Stimulated activated CD8-positive, alpha-beta memory T cell treated with anti-CD3 and anti-CD28 coated beads, Interleukin-12 subunit alpha, Interleukin-12 subunit beta, amount 100 ng/mL, for 4 hours (primary cell): ENCODE data around the gene TEDC2.
"Not testable (repeated sequence)": the region's sequence is repeated elsewhere in the genome, so short reads cannot be mapped to it uniquely, and the experiment has no call there.

Source experiments
- DNase-seq: peaks from one replicate; pipeline ENCODE4 v3.0.0-alpha.2; 2020; ENCODE audit warnings: low read depth

Gene TEDC2

DNA sequence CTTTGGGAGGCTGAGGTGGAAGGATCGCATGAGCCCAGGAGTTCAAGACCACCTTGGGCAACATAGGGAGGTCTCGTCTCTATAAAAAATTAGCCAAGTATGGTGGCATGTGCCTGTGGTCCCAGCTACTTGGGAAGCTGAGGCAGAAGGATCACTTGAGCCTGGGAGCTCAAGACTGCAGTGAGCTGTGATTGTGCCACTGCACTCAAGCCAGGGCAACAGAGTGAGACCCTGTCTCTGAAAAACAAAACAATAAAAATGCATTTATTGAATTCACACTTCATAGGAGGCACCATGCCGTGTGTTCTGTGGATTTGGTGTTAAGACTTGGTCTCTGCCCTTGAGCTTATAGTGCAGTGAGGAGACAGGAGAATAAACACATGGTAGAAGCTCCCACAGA, 17.4 kb downstream of the TEDC2 start:
- no peak for DNase-seq

DNA sequence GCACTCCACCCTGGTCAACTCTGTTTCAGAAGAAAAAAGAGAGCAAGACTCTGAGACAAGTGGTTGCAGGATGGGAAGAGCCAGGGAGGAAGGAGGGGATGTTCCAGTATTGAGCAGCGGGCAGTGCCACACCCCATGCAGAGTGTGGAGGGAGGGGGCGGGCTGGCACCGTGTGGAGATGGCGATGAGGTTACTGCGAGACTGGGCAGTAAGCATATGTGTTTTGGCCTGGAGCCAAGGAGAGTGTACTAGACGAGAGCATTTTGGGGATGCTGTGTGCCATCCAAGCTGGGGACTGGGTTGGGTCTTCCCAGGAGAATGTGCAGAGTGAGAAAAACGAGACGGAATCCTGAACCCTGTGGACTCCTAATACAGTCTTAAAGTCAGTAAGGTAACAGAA, 18.4 kb downstream of the TEDC2 start:
- no peak for DNase-seq

DNA sequence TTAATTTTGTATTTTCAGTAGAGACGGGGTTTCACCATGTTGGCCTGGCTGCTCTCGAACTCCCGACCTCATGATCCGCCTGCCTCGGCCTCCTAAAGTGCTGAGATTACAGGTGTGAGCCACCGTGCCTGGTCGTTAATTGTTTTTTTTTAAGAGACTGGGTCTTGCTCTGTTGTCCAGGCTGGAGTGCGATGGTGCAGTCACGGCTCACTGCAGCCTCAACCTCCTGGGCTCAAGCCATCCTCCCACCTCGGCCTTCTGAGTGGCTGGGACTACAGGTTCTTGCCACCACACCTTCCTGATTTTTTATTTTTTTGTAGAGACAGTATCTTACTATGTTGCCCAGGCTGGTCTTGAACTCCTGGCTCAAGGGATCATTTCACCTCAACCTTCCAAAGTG, 20.1 kb downstream of the TEDC2 start:
- not testable (repeated sequence) for DNase-seq

DNA sequence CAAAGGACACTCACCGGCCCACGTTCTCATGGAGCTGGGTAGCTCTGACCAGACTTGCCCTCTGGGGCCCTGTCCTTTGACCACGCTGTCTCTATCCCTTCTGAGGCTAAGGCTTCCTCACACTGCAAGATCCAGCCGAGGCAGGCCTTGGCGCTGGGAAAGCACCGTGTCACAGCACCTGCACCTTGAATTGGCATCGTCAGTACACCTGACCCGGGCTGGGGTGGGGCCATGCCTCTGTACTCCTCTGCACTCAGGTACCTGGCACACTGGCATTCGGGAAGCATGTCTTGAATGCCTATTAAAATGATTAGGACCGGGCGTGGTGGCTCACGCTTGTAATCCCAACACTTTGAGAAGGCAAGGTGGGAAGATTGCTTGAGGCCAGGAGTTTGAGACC, 21.0 kb downstream of the TEDC2 start:
- no peak for DNase-seq

DNA sequence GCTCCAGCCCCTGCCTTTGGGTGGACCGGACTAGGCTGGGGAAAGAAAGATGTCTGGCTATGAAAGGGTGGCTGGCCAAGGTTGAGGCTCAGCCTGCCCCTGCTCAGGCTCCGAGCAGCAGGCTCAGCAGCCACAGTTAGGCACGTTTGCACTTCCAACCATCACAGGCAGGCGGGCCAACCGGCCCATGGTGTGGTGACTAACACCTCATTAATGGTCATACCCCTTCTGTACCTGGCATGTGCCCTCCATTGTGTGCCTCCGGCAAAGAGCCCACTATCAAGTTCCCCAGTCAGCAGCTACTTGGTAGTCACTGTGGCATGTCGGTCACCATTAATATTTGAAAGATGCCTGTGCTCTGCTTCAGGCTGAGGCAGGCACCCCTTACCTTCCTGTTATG, 21.8 kb downstream of the TEDC2 start:
- no peak for DNase-seq

DNA sequence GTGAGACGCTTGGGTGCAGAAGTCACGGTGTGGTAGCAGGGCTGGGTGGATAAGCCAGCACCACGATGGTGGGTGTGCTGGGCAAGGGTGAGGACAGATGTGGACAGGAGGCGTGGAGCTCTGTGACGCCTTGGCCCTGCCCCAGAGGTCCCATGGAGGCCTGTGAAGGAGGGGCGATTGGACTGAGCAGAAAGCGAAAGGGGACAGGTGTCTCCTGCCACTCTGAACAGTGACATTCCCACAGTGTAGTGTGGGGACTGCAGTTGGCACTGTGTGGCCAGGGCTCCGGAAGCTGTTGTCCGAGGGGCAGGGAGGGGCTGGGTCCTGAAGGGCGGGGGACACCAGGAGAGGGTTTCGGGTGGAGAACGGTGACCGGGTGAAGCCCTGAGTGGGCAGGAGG, 22.3 kb downstream of the TEDC2 start:
- DNase-seq: no peak

DNA sequence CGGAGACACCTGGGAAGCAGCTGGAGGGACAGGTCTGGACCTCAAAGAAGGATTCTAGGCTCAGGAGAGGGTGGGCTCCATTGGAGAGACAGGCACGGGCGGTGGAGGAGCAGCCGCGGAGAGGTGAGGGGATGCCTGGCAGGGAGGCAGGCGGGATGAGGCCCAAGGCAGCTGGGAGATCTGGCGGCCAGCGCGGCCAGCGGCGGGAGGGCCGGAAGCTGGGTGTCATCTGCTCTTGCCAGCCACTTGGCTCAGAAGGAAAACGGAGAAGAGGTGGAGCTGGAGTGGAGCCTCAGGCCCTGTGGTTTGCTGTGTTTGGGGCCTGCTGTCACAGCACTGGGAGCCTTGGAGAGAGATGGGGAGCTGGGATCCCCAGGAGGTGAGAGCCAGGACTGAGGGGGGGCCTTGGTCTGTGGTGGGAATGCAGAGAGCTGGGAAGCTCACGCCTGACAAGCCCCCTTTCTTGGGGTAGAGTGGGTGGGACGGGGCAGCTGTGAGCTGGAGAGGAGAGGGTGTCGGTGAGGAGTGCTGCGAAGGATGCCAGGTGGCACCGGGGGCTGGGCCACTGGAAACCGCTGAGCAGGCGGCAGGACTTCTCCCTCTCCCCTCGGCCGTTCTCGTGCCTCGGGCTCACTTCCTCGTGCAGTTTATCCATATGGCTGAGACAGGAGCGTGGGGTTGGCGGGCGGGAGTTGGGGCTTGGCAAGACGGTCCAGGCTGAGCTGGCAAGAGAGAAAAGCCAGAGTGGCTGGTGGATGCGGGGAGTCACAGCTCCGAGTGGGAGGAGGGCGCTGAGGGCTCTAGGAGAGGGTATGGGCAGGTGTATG, 23.0 kb downstream of the TEDC2 start:
- DNase-seq: no peak

DNA sequence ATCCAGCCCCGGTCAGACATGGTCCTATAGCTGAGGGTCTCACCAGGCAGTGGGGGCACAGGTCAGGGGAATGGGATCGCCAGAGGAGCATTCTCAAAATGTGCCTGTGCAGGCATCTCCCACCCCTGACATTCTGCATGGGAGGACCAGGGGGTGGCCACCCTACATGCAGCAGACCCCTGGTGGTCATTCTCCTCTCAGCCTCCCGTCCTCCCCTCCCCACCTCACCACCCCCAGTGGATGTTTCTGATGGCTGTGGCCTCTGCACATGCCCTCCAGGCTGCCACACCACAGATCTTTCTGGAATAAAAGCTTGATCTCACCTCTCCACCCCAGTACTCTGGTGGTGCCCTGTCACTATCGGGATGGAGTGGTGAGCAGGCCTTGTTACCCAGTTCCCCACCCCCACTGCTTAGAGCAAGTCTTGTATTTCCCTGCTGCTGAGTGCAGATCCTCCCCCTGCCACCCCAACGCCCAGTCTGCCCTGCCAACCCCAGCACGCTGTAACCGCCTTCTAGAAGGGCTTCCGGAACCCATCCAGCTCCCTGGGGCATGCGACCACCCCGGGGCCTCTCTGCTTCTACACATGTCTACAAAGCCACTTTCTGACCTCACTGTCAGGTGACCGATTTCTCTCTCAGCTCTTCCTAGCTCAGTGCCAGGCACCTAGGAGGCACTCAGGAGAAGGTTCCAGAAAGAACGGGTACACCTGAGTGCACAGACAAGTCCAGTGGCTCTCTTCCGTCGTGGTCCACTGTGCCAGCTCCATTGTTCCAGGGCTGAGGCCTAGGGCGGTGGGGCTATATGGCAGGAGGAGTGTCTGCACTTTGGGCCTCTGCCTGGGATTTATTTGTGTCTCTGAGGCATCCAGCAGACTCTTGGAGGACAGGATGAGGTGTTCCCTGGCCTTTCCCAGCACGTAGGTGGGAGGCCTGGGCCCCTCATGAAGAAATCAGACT, 24.3 kb downstream of the TEDC2 start:
- no peak for DNase-seq

DNA sequence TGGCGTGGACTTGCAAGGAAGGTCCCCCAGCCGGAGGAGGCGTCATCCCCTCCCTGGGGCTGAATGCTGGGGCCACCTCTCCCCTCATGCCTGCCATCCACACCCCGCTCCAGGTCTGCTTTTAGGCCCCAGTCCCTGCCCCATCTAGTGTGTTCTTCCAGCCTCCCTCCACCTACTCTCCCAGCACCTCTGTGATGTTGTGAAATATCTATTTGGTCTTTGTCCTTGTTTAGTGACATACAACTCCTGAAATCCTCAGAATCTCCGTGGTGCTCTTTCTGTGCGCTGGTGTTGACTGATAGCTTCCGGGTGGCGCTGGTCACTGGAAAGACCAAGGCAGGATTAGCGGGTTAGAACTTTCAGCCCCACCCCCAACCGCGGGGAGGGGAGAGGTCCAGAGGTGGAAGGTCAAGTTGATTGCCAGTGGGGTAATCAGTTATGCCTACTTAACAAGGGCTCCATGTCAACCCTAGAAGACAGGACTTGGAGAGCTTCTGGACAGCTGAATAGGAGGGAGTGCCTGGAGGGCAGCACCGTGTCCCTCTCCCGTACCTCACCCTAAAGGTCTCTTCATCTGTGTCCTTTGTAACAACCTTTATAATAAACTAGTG, 25.1 kb downstream of the TEDC2 start:
- no peak for DNase-seq

DNA sequence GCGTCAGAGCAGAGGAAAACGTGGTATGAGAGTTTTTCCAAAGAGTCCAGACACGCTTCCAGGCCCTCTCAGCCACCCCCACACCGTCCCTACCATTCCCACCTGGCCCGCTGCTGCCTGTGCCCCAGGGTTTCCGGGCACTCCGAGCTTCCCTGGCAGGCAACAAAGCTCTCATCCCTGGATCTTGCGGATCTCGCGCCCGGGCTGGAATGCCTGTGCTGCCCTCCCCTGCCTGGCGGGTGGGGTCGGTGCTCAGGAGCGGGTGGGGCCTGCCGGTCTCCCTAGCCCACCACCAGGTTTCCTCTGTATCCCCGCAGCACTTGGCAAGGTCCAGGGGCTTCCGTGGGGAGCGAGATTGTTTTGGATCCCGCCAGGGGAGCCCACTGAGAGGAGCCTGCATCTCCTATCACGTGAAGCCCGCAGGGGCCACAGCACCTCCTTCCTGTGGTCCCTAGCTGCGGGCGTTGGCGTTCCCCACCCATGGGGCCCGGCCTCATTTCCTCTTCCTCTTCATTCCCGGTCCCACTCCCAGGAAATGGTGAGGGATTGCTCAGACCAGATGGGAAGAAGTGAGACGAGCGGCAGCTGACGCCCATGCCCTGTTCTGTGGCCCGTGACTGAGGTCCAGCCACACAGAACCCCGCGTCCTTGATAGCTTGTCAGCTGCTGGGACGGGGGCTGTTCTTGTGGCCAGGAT, 26.1 kb downstream of the TEDC2 start:
- no peak for DNase-seq

DNA sequence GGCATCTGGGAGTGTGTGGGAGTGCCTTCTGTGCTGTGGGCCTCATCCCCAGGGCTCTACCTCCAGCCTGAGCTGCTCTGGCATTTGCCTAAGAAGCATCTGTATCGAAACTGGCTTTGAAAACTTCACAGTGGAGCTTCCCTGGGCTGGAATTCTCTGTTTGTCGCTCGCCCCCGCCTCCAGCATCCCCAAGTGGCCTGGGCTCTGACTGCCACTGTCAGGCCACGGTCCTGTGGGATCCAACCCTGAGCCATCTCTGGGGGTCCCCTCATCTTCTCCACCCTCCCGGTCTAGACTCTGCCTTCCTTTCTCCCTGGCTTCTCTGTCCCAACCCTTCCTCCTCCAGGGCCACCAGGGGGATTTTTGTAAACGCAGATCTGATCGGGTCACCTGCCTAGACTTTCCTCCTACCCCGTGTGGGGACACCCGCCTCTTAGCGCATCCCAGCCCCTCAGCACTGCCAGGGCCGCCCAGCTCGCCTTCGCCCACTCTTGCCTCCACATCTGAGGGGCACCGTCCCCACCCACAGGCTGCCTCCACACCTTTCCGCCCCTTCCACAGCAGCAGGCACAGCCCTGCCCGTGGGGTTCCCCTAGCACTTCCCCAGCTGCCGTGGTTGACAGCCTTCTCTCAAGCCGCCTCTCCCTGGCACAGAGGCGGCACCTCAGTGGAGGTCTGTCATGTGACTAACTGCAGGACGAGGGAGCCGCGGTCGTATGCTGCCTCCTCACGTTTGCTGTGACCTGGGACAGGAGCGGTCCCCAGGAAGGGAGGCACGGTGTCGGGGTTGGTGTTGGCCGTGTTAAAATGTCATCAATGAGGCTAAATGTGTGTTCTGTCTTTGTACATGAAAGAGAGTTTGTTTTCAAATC, 27.0 kb downstream of the TEDC2 start:
- DNase-seq: peak; percentile 70

DNA sequence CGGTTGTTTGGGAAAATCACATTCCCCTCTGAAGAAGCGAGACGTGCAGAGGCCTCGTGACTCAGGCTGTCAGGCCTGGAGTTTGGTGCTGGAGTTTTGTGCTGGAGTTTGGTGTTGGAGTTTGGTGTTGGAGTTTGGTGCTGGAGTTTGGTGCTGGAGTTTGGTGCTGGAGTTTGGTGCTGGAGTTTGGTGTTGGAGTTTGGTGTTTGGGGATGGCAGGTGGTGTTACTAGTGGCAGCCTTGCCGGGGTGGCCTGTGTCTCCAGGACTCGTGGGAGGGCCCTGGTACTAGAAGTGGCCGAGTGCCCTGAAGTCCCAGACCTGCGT, 27.6 kb downstream of the TEDC2 start:
- DNase-seq: no peak

DNA sequence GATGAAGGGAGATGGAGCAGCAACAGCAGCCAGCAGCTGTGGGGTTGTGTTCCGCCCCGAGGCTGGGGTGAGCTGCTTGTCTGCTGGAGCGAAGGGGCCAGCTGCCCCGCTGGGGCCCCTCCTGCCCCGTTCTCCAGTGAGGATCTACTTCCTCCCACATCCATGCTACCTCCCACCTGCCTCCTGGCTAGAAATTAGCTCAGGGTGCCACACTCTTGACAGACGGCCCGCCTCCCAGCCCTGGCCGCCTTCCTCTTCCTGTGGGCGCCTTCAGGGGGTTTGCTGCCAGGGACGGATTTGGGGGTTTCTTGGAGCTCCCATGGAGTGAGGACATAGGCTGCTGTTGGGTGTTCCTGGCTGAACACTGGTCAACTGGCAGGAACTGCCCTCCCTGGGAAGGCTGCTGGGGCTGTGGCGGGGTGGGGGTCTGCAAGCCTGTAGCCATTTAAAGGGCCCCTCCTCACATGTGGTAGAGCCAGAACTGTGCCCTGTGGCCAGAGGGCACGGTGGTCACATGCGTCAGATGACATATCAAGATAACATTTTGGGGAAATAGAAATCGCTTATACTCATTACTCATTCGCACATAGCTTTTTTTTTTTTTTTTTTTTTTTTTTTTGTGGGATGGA, 28.1 kb downstream of the TEDC2 start:
- no peak for DNase-seq

DNA sequence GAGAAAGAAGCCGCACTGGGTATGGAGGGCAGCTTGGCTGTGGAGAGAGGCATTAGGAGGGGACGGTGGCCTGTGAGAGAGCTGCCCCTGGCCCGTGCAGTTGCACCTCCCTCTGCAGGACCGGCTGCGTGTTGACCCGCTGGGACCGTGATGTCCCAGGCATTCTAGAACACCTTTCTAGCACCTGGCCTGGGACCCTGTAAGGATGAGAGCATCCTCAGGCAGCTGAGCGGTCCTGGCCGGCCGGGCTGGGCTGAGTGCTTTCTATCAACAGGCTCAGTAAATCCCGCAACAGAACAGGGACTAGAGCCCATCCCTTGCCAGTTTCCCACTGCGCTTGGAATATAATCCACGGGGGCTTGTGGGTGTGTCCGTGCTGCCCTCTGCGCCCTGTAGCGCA, 29.7 kb downstream of the TEDC2 start:
- DNase-seq: no peak

DNA sequence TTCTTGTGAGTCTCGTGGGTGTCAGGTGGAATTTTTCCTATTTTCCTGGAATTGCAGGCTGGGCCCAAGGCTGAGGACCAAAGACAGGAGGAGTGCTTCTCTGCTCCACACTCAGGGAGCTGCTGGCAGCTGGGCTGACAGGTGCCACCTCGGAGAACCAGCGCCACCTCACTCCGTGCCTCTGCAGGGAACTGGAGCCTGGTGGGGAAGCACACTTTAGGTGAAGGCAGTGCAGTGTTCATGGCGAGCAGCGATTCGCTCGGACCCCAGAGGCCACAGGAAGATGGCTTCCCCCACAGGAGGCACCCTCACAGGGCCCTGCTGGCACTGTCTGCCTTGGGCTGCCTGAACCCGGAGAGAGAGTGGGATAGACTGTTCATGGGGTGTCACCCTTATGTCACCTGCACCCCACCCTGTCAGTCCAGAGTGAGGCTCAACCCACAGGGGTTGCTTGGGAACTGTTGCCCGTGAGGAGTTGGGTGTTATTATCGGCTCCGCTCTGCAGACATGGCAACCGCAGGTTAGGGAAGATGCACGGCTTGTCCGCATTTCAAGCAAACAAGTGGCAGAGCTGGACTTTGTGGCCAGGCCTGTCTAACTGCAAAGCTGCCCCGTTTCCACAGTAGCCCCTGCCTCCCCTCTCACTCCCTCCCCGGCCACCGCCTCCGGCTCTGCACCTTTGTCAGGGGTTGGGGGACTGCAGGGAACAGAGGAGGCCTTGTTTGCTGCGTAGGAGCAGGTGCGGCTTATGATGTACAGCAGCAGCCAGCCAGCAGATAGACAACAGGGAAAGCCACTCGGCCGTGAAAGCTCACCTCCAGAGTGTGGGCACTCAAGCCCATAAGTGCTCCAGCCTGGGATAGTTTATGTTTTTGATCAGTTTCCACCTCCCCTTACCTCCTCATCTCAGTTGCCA, 30.5 kb downstream of the TEDC2 start:
- DNase-seq: no peak

DNA sequence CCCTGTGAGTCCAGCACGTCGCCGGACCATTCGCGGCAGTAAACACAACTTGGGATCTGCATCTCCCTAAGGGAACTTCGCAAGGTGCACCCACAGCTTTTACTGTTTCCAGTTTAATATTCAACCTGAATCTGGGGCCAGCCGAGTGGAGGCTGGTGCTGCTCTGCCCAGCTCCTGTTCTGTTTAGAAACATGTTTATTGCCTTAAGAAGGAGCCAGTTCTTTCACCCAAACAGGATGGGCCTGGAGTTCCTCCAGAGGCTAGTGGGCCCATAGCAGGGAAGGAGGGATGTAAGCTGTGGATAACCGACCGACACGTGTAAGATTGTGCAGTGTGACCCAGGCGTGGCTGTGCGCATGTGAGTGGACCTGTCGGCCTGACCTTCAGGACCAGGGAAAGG, 32.4 kb downstream of the TEDC2 start:
- no peak for DNase-seq

DNA sequence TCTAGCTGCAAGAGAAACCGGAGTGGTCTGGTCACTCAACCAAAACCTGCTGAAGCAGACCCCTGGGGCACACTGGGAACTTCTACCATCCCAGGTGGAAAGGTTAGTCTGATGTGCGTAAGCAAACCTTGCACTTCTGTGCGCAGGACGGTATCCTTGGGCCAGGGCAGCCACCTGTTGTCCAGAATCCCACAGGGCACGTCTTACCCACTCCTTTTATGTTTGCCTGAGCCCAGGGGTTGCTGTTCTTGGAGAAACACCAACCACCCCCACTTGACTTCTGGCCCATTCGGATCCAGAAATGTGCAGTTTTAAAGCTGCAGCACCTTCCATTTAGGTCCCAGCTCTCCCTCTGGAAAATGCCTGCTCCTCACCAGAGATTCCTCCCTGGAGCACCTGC, 33.7 kb downstream of the TEDC2 start:
- DNase-seq: no peak

DNA sequence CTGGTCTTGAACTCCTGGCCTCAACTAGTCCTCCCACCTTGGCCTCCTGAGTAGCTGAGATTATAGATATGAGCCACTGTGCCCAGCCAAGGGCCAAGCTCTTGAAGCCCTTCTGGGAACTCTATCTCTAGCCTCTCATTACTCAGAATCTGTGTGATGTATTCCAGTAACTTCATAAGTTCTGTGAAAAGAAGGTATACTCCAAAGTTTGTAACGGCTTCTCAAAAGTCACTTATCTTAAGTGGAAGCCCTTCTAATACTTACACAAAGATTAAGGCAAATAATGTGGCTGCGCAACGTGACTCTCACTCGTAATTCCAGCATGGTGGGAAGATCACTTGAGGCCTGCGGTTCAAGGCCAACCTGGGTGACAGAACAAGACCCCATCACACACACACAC, 34.7 kb downstream of the TEDC2 start:
- no peak for DNase-seq

DNA sequence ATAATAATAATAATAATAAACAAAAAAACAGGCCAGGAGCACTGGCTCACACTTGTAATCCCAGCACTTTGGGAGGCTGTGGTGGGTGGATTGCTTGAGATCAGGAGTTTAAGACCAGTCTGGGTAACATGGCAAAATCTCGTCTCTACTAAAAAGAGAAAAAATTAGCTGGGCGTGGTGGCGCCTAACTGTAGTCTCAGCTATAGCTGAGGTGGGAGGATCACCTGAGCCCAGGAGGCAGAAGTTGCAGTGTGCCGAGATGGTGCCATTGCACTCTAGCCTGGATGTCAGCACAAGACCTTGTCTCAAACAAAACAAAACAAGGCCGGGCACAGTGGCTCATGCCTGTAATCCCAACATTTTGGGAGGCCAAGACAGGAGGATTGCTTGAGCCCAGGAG, 35.1 kb downstream of the TEDC2 start:
- no peak for DNase-seq
